Adrenal gland (tissue), 5 donors: ENCODE data around the gene ERBB4.

ENCODE experiments used
- CTCF ChIP-seq, 6 experiments: fragments of 450-650 bp in 4 of 6; fragments of 200-600 bp in 2 of 6; sonication (generic) in 1 of 6; IDR thresholded peaks; 1 replicate in 5 of 6; 2 replicates in 1 of 6; pipeline versions ENCODE4 v1.5.1 to v1.8.0; 2016 to 2021; ENCODE audit warnings: antibody characterized with exemption in 6 of 6, mild to moderate bottlenecking in 2 of 6, moderate library complexity in 1 of 6
- POLR2A ChIP-seq, 2 donors: fragments of 450-650 bp; IDR thresholded peaks; one replicate each; pipeline ENCODE4 v1.6.1; 2017; ENCODE audit warnings: antibody characterized with exemption in 2 of 2, mild to moderate bottlenecking in 2 of 2, moderate library complexity in 1 of 2
- donor health status: DM: no; HTN: no; CAD: no.

GRCh38 chr2:212073360-212073759 is 465.2 kb downstream of the ERBB4 start:
- TF ChIP-seq CTCF (IDR thresholded peaks at IDR 0.05) = no peak
- TF ChIP-seq POLR2A (IDR thresholded peaks at IDR 0.05) = no peak
